GM12878 (cell line): Measurements from ENCODE around the gene ZSWIM2.

Source experiments
- CHD2 ChIP-seq: IDR thresholded peaks from 2 replicates; pipeline ENCODE4 v1.6.1; 2011; ENCODE audit warnings: low read depth, low read length, improper control_type of control experiment, borderline replicate concordance
- CTCF ChIP-seq, 3 experiments: IDR thresholded peaks in 2 of 3; conservative IDR thresholded peaks in 1 of 3; 2 replicates each; pipeline ENCODE4 v1.5.1; 2011; ENCODE audit warnings: low read depth in 3 of 3, low read length in 3 of 3, mild to moderate bottlenecking in 3 of 3, control low read depth in 2 of 3, moderate library complexity in 2 of 3, inconsistent platforms in 1 of 3, mixed read lengths in 1 of 3; ENCODE audit not compliant: control insufficient read depth in 2 of 3, insufficient read depth in 1 of 3; ENCODE audit errors: extremely low read depth in 1 of 3
- EZH2 ChIP-seq: IDR thresholded peaks from 2 replicates; pipeline ENCODE4 v1.6.1; 2012; ENCODE audit warnings: low read depth, mild to moderate bottlenecking, control low read depth, inconsistent platforms, low read length, borderline replicate concordance; ENCODE audit not compliant: control insufficient read depth
- HDGF ChIP-seq: fragments of 450-650 bp; IDR thresholded peaks from 2 replicates; pipeline ENCODE4 v1.6.1; 2016; ENCODE audit warnings: antibody characterized with exemption
- MAX ChIP-seq: IDR thresholded peaks from 2 replicates; pipeline ENCODE4 v1.6.1; 2012; ENCODE audit warnings: low read depth, low read length, improper control_type of control experiment
- POLR2A ChIP-seq: IDR thresholded peaks from 2 replicates; pipeline ENCODE4 v1.6.1; 2011; ENCODE audit warnings: low read depth, mild to moderate bottlenecking, low read length

GRCh38 chr2:186842373-186842772, 6.6 kb downstream of the ZSWIM2 start:
- no peak for TF ChIP-seq CTCF (IDR thresholded peaks at IDR 0.05 in 2 of 3, conservative IDR thresholded peaks at IDR 0.05 in 1 of 3; ENCODE audit: control insufficient read depth in 2 of 3, extremely low read depth in 1 of 3, insufficient read depth in 1 of 3, low read depth in 3 of 3, low read length in 3 of 3)
- TF ChIP-seq HDGF: no peak
- no peak for TF ChIP-seq EZH2
- no peak for TF ChIP-seq POLR2A
- TF ChIP-seq CHD2: no peak
- no peak for TF ChIP-seq MAX
